Activated T-helper 2 cell treated with anti-CD3 and anti-CD28 coated beads, Interferon-gamma antibody, Interleukin-2, Interleukin-4, amounts not matched to agents 10 μg/mL and 5 μg/mL and 100 μg/mL, durations not matched to agents 14 hours and 24 hours and 36 hours (primary cell): ENCODE results near the gene DGCR8. TPM values are rescaled to one million over a fixed set of nuclear protein-coding genes. Genes with fewer than 3 reads are reported as not detected.

Source experiments
- DNase-seq: peaks from one replicate; pipeline ENCODE4 v3.0.0; 2021; ENCODE audit warnings: low spot score
- H3K27ac Mint-ChIP-seq: one replicate; pipeline ENCODE4 v1.8.0; 2021; ENCODE audit warnings: mixed read lengths
- H3K27me3 Mint-ChIP-seq: one replicate; pipeline ENCODE4 v1.8.0; 2021; ENCODE audit warnings: low read depth, mixed read lengths
- H3K36me3 Mint-ChIP-seq: one replicate; pipeline ENCODE4 v1.8.0; 2021; ENCODE audit warnings: low read depth, mixed read lengths
- H3K4me1 Mint-ChIP-seq: one replicate; pipeline ENCODE4 v1.8.0; 2021; ENCODE audit warnings: low read depth, mixed read lengths
- H3K4me3 Mint-ChIP-seq: one replicate; pipeline ENCODE4 v1.8.0; 2021; ENCODE audit warnings: low read depth, mild to moderate bottlenecking, moderate library complexity, mixed read lengths
- H3K9me3 Mint-ChIP-seq: one replicate; pipeline ENCODE4 v1.8.0; 2021; ENCODE audit warnings: mixed read lengths
- intact Hi-C: fragments of 100-400 bp; cut with micrococcal nuclease; formaldehyde crosslinking; loops from one replicate; pipeline ENCODE4 v1.15.1; 2023
- total RNA-seq: library from RNA; stranded (reverse); gene quantifications from 2 replicates; pipeline ENCODE4 v1.2.3, GENCODE V29; 2022

Gene DGCR8
- total RNA-seq, 1 donor from 2014 or later, result 66.4 TPM

- no peaks in the 10 kb centered on the region for H3K9me3 Mint-ChIP-seq
- no peak overlapping the region for H3K27ac Mint-ChIP-seq
- H3K27me3 Mint-ChIP-seq, result no peaks in the 10 kb centered on the region
- no peak for DNase-seq
- intact Hi-C loops, result no loop called here
- peaks cover 61% of the 10 kb centered on the region for H3K36me3 Mint-ChIP-seq
- H3K4me3 Mint-ChIP-seq, result no peak overlapping the region
- peaks cover 6% of the 10 kb centered on the region for H3K4me1 Mint-ChIP-seq
Measured at GRCh38 chr22:20126284-20127029, 46.4 kb downstream of the DGCR8 start.

- intact Hi-C loops, result no loop called here
- Mint-ChIP-seq H3K27me3 (no peaks in the 10 kb centered on the region), H3K27ac (peak overlapping the region; percentile 67), H3K4me1 (peaks cover 6% of the 10 kb centered on the region), H3K9me3 (no peaks in the 10 kb centered on the region), H3K4me3 (no peak overlapping the region), H3K36me3 (peaks cover 52% of the 10 kb centered on the region)
- DNase-seq, result no peak
Measured at GRCh38 chr22:20127318-20127868, 47.4 kb downstream of the DGCR8 start.

GRCh38 chr22:20127869-20128618 is 48.0 kb downstream of the DGCR8 start:
- Mint-ChIP-seq H3K27me3 (no peaks in the 10 kb centered on the region), H3K36me3 (peaks cover 45% of the 10 kb centered on the region), H3K4me3 (no peak overlapping the region), H3K27ac (no peak overlapping the region), H3K4me1 (peaks cover 8% of the 10 kb centered on the region), H3K9me3 (no peaks in the 10 kb centered on the region)
- no peak for DNase-seq
- intact Hi-C loops, result loop anchor here (2.0 kb wide), 1 partner anchor 157 kb away; no protein-coding TSS in a partner anchor

DNA sequence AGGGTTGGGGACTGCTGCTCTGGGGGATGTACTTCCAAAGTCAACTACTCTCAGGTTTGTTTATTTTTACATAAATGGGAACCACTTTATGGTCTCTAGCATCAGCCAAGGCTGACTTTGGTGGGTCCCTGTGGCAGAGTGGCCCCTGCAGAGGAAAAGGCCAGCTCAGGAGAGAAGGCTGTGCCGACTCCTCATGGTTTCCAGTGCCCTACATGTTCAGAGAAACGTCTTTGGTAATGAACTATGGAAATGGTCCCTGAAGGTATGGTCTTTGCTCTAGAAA is 48.5 kb downstream of the DGCR8 start:
- peak overlapping the region; percentile 38 for H3K27ac Mint-ChIP-seq
- no peak overlapping the region for H3K4me3 Mint-ChIP-seq
- peaks cover 9% of the 10 kb centered on the region for H3K4me1 Mint-ChIP-seq
- H3K27me3 Mint-ChIP-seq, result no peaks in the 10 kb centered on the region
- intact Hi-C loops, result loop anchor here (2.0 kb wide), 1 partner anchor 158 kb away; no protein-coding TSS in a partner anchor
- peaks cover 42% of the 10 kb centered on the region for H3K36me3 Mint-ChIP-seq
- no peaks in the 10 kb centered on the region for H3K9me3 Mint-ChIP-seq
- no peak for DNase-seq

- Mint-ChIP-seq H3K27ac (peak overlapping the region; percentile 38), H3K4me3 (no peak overlapping the region), H3K27me3 (no peaks in the 10 kb centered on the region), H3K4me1 (peaks cover 12% of the 10 kb centered on the region), H3K36me3 (peaks cover 38% of the 10 kb centered on the region), H3K9me3 (no peaks in the 10 kb centered on the region)
- DNase-seq, result no peak
- intact Hi-C loops, result loop anchor here (2.0 kb wide), 1 partner anchor 158 kb away; no protein-coding TSS in a partner anchor
Measured at GRCh38 chr22:20128902-20129746, 49.1 kb downstream of the DGCR8 start.

DNA sequence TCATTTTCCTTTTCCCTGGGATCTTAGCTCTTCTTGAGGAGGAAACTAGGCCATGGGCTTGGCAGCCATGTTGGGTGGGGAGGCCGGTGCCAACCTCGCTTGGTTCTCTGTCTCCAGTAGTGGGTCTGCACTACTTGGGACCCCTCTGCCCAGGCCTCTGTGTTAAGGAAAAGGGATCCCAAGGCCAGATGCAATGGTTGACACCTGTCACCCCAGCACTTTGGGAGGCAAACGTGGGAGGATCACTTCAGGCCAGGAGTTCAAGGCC is 49.6 kb downstream of the DGCR8 start:
- Mint-ChIP-seq H3K27ac (no peak overlapping the region), H3K4me3 (peak overlapping the region; percentile 73), H3K27me3 (no peaks in the 10 kb centered on the region), H3K36me3 (peaks cover 32% of the 10 kb centered on the region), H3K4me1 (peaks cover 12% of the 10 kb centered on the region), H3K9me3 (no peaks in the 10 kb centered on the region)
- intact Hi-C loops, result loop anchor here (2.0 kb wide), 1 partner anchor 159 kb away; no protein-coding TSS in a partner anchor
- no peak for DNase-seq

DNA sequence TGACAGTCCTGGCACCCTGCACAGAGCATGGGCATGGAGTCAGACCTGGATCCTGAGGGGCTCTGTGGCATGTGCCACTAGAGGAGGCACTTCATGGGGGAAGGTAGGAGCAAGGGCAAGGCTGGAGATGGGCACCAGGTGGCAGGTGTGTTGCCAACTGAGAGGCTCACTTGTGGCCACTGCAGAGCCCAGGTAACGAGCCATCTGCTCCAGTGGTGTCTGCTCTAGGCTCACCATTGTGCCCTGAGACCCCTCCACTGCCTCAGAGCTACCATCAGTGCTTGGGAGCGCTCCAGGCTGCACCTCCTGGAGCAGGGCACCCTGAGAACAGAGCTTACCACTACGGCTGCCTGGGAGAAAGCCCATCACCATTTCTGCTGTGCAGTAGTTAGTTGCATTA is 50.3 kb downstream of the DGCR8 start:
- Mint-ChIP-seq H3K9me3 (no peaks in the 10 kb centered on the region), H3K36me3 (peaks cover 26% of the 10 kb centered on the region), H3K27ac (no peak overlapping the region), H3K4me3 (peak overlapping the region; percentile 73), H3K4me1 (peaks cover 12% of the 10 kb centered on the region), H3K27me3 (no peaks in the 10 kb centered on the region)
- intact Hi-C loops, result no loop called here
- no peak for DNase-seq

DNA sequence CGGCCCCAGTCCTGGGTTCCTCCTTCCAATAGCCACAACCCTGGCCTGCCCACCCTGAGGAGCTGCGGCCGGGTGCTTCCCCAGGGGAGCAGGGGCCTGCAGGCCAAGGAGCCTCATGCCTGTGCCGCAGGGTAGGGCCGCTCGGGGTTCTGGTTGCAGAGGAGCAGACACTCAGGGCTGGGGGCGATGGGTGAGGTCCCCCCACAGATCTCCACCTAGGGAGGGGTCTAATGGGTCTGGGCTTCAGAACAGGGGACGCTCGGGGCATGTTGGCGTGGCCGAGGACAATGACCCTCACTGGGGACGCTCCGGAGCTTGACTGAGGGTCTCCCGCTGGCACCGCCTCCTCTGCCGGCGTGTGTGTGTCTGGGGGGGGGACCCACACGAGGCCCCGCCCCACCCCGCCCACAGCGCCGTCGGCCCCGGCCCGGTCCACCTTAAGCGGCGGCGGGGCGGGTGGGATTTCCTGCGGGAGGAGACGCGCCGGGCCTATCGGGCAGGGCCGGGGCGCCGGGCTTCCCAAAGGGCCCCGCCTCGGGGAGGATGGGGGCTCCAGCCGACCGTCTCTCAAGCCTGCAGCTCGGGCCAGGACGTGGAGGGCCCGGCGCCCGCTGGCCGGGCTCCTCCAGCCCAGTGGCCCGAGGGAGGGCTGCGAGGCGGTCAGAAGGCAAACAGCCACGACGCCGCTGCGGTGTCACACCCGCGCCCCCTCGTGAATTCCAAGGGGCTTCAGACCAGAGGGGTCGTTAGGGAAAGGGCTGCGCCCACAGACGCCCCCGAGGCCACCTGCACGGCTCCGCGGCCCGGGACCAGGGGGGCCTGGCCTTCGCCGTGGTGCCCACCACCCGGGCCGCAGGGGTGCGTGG is 50.9 kb downstream of the DGCR8 start:
- H3K36me3 Mint-ChIP-seq, result peaks cover 19% of the 10 kb centered on the region
- H3K9me3 Mint-ChIP-seq, result no peaks in the 10 kb centered on the region
- DNase-seq, result peak; percentile 55
- intact Hi-C loops, result loop anchor here (1.0 kb wide), 1 partner anchor 14 kb away; the partner anchor contains the start of gene TRMT2A
- H3K27ac Mint-ChIP-seq, result no peak overlapping the region
- H3K4me3 Mint-ChIP-seq, result peak overlapping the region; percentile 37
- H3K4me1 Mint-ChIP-seq, result peaks cover 12% of the 10 kb centered on the region
- H3K27me3 Mint-ChIP-seq, result no peaks in the 10 kb centered on the region

GRCh38 chr22:20131597-20131858 is 51.5 kb downstream of the DGCR8 start, which contains the start of gene ZDHHC8:
Gene ZDHHC8 (plus strand): TSS chr22:20131804. CDS start chr22:20131948, 144 bp downstream.
- no peak within 1 kb of the TSS for H3K27ac Mint-ChIP-seq
- peaks cover 15% of the 10 kb centered on the region for H3K36me3 Mint-ChIP-seq
- no peak for DNase-seq
- no peaks in the 10 kb centered on the region for H3K9me3 Mint-ChIP-seq
- H3K4me1 Mint-ChIP-seq, result peaks cover 14% of the 10 kb centered on the region
- H3K27me3 Mint-ChIP-seq, result no peaks in the 10 kb centered on the region
- intact Hi-C loops, result loop anchor here (1.0 kb wide), 1 partner anchor 14 kb away; the partner anchor contains the start of gene TRMT2A
- peak within 1 kb of the TSS; percentile 77 for H3K4me3 Mint-ChIP-seq

DNA sequence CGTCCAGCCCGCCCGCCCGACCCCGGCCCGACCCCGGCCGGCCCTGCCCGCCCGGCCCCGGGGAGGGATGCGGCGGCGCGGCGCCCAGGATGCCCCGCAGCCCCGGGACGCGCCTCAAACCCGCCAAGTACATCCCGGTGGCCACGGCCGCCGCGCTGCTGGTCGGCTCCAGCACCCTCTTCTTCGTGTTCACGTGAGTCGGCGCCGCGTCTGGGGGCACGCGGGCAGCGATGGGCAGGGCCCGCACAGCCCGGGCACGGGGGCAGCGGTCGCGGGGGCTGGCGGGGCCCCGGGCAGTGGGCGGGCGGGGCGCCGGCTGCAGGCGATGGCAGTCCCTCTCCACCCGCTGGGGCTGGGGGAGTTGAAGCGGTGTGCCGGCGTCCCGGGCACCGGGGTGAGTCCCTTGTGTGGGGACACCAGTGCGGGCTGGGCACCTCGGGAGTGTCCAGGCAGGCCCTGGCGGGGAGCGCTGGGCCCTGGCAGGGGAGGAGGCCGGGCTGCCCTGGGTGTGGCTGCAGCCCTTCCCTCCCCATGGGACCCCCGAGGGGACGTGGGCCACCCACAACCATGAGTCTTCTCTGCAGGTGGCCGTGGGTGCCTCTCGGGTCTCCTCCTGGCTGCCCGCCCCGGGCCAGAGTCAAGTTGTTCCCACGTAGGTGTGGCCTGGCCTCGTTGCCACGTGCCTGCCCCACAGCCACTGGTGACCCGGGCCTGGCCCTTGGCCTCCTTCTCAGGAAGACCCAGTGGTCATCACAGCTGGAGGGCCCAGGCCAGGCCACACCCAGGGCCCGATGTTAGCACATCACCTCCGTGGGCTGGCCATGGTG is 52.0 kb downstream of the DGCR8 start:
- Mint-ChIP-seq H3K27me3 (no peaks in the 10 kb centered on the region), H3K9me3 (no peaks in the 10 kb centered on the region), H3K36me3 (peaks cover 11% of the 10 kb centered on the region), H3K4me3 (peak overlapping the region; percentile 77), H3K4me1 (peaks cover 14% of the 10 kb centered on the region), H3K27ac (no peak overlapping the region)
- DNase-seq, result no peak
- intact Hi-C loops, result loop anchor here (1.0 kb wide), 1 partner anchor 15 kb away; the partner anchor contains the start of gene TRMT2A

- H3K36me3 Mint-ChIP-seq, result peaks cover 4% of the 10 kb centered on the region
- intact Hi-C loops, result no loop called here
- no peak overlapping the region for H3K27ac Mint-ChIP-seq
- no peak for DNase-seq
- H3K4me1 Mint-ChIP-seq, result peaks cover 14% of the 10 kb centered on the region
- no peaks in the 10 kb centered on the region for H3K27me3 Mint-ChIP-seq
- H3K9me3 Mint-ChIP-seq, result no peaks in the 10 kb centered on the region
- peak overlapping the region; percentile 77 for H3K4me3 Mint-ChIP-seq
Measured at GRCh38 chr22:20132686-20133246, 52.7 kb downstream of the DGCR8 start.
